Activated naive CD4-positive, alpha-beta T cell treated with anti-CD3 and anti-CD28 coated beads, Interleukin-2, amount 10 ng/mL, durations not matched to agents 7 days and 5 days (primary cell): ENCODE data around the gene XPO6.

ENCODE experiments used
- CTCF ChIA-PET: fragments of 350-600 bp; sonication (Branson Sonifier 250); formaldehyde crosslinking; loops from one replicate; lab custom pipeline; 2021; ENCODE audit warnings: antibody characterized with exemption; lab: Charles Lee
- DNase-seq: peaks from one replicate; pipeline ENCODE4 v3.0.0-alpha.2; 2020
- H3K27ac Mint-ChIP-seq: one replicate; pipeline ENCODE4 v1.8.0; 2021; ENCODE audit warnings: mild to moderate bottlenecking, moderate library complexity, mixed read lengths
- H3K27me3 Mint-ChIP-seq: one replicate; pipeline ENCODE4 v1.8.0; 2021; ENCODE audit warnings: mild to moderate bottlenecking, mixed read lengths
- H3K36me3 Mint-ChIP-seq: one replicate; pipeline ENCODE4 v1.8.0; 2021; ENCODE audit warnings: mixed read lengths
- H3K4me1 Mint-ChIP-seq: one replicate; pipeline ENCODE4 v1.8.0; 2021; ENCODE audit warnings: mixed read lengths
- H3K4me3 Mint-ChIP-seq: one replicate; pipeline ENCODE4 v1.8.0; 2021; ENCODE audit warnings: mild to moderate bottlenecking, moderate library complexity, mixed read lengths
- H3K9me3 Mint-ChIP-seq: one replicate; pipeline ENCODE4 v1.8.0; 2021; ENCODE audit warnings: mixed read lengths

XPO6 gene

GRCh38 chr16:28106467-28107215, 105.1 kb downstream of the XPO6 start:
- Mint-ChIP-seq H3K27me3 (no peaks in the 10 kb centered on the region), H3K36me3 (peaks cover 75% of the 10 kb centered on the region), H3K27ac (no peak overlapping the region), H3K4me3 (no peak overlapping the region), H3K9me3 (no peaks in the 10 kb centered on the region), H3K4me1 (peaks cover 3% of the 10 kb centered on the region)
- DNase-seq: no peak
- CTCF ChIA-PET: interaction anchor here (1.0 to 1.5 kb wide), 2 partner anchors 16 to 108 kb away, joined by 3 read pairs; no protein-coding TSS in a partner anchor

GRCh38 chr16:28105954-28106353, 105.8 kb downstream of the XPO6 start:
- H3K36me3 Mint-ChIP-seq: peaks cover 74% of the 10 kb centered on the region
- CTCF ChIA-PET: interaction anchor here (1.5 kb wide), 1 partner anchor 109 kb away, joined by 3 read pairs; no protein-coding TSS in a partner anchor

GRCh38 chr16:28105297-28105696, 106.5 kb downstream of the XPO6 start:
- H3K27ac Mint-ChIP-seq: no peak overlapping the region
- DNase-seq: no peak
- H3K4me3 Mint-ChIP-seq: no peak overlapping the region
- CTCF ChIA-PET: no interaction called here
- no peaks in the 10 kb centered on the region for H3K9me3 Mint-ChIP-seq
- H3K27me3 Mint-ChIP-seq: no peaks in the 10 kb centered on the region
- H3K4me1 Mint-ChIP-seq: peaks cover under 1% of the 10 kb centered on the region
- peaks cover 74% of the 10 kb centered on the region for H3K36me3 Mint-ChIP-seq

More at GRCh38 chr16:28105954-28106353, 105.8 kb downstream of the XPO6 start:
- H3K4me1 Mint-ChIP-seq: peaks cover 3% of the 10 kb centered on the region
- H3K27ac Mint-ChIP-seq: no peak overlapping the region
- DNase-seq: no peak
- no peaks in the 10 kb centered on the region for H3K9me3 Mint-ChIP-seq
- H3K27me3 Mint-ChIP-seq: no peaks in the 10 kb centered on the region
- no peak overlapping the region for H3K4me3 Mint-ChIP-seq

DNA sequence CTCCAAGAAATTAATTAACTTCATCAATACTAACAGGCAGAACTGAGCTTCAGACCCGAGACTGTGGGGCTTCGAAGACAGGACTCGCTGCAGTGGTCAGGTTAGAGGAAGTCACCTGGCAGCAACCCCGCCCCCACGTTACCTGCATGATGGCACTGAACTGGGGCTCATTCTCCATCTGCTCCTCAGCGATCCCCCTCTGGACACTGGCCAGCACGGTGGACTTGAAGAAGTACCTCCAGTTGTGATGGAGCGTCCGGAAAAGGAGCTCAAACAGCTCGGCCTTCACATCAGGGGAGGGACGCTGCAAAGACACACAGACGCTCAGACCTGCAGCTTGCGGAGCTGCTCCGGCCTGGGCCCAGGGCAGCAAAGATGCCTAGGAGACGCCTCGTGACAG, 107.4 kb downstream of the XPO6 start:
- no peak overlapping the region for H3K4me3 Mint-ChIP-seq
- H3K36me3 Mint-ChIP-seq: peaks cover 76% of the 10 kb centered on the region
- no peak for DNase-seq
- H3K9me3 Mint-ChIP-seq: no peaks in the 10 kb centered on the region
- CTCF ChIA-PET: interaction anchor here (1.1 kb wide), 1 partner anchor 8 kb away, joined by 3 read pairs; no protein-coding TSS in a partner anchor
- no peaks in the 10 kb centered on the region for H3K4me1 Mint-ChIP-seq
- no peak overlapping the region for H3K27ac Mint-ChIP-seq
- H3K27me3 Mint-ChIP-seq: no peaks in the 10 kb centered on the region

GRCh38 chr16:28103516-28104170, 108.1 kb downstream of the XPO6 start:
- no peaks in the 10 kb centered on the region for H3K9me3 Mint-ChIP-seq
- H3K36me3 Mint-ChIP-seq: peaks cover 79% of the 10 kb centered on the region
- H3K4me1 Mint-ChIP-seq: no peaks in the 10 kb centered on the region
- no peaks in the 10 kb centered on the region for H3K27me3 Mint-ChIP-seq
- no peak overlapping the region for H3K27ac Mint-ChIP-seq
- CTCF ChIA-PET: interaction anchor here (1.1 kb wide), 1 partner anchor 9 kb away, joined by 3 read pairs; no protein-coding TSS in a partner anchor
- DNase-seq: no peak
- H3K4me3 Mint-ChIP-seq: no peak overlapping the region

DNA sequence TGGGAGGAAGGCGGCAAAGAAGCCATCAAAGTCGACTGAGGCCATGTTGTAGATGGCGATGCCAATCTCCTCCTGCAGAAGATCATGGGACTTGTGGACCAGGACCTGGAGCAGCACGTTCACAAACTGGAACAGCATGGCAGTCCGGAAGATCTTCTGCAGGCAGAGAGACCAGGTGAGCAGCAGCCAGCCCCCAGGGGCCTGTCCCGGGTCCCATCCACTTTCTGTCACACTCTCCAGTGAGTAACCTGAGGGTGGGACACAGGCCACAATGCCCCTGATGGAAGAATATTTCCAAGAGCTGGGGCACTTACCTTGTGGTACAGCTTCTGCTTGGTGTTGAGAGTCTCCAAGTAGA, 110.3 kb downstream of the XPO6 start:
- Mint-ChIP-seq H3K27ac (no peak overlapping the region), H3K4me3 (no peak overlapping the region), H3K4me1 (no peaks in the 10 kb centered on the region), H3K9me3 (no peaks in the 10 kb centered on the region), H3K27me3 (no peaks in the 10 kb centered on the region), H3K36me3 (peaks cover 80% of the 10 kb centered on the region)
- no peak for DNase-seq
- CTCF ChIA-PET: no interaction called here

DNA sequence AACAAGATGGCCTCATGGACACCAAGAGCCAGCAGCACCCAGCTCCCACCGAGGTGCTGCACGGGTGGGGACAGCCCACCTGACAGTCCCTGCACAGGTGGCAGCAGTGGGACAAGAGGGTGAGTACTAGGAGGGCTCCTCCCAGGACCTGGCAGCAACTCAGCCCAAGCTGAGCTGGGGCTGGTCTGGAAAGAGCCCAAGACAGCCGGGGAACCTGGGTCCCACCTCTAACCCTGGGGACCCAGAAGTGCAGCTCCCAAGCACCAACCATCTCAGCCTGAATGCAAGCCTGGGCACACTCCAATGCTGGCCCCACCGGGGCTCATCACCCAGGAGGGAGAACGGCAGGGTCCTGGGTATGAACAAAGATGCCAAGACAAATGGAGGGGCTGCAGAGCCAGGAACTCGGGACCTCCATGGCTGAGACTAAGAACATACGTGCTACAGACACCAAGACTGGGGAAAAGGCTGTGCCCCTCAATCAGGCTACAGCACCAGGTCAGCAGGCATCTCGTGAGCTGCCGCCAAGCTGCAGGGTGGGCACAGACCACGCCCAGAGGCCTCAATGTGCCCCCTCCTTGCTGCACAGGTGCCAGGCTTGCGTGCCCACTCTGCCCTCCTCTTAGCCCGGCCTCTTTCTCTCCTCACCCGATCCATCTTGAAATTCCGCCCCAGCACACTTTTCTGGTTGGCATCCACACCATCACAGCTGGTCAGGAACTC, 110.8 kb downstream of the XPO6 start:
- no peak for DNase-seq
- no peak overlapping the region for H3K27ac Mint-ChIP-seq
- H3K4me1 Mint-ChIP-seq: no peaks in the 10 kb centered on the region
- H3K27me3 Mint-ChIP-seq: no peaks in the 10 kb centered on the region
- peaks cover 78% of the 10 kb centered on the region for H3K36me3 Mint-ChIP-seq
- H3K9me3 Mint-ChIP-seq: no peaks in the 10 kb centered on the region
- no peak overlapping the region for H3K4me3 Mint-ChIP-seq
- CTCF ChIA-PET: no interaction called here

DNA sequence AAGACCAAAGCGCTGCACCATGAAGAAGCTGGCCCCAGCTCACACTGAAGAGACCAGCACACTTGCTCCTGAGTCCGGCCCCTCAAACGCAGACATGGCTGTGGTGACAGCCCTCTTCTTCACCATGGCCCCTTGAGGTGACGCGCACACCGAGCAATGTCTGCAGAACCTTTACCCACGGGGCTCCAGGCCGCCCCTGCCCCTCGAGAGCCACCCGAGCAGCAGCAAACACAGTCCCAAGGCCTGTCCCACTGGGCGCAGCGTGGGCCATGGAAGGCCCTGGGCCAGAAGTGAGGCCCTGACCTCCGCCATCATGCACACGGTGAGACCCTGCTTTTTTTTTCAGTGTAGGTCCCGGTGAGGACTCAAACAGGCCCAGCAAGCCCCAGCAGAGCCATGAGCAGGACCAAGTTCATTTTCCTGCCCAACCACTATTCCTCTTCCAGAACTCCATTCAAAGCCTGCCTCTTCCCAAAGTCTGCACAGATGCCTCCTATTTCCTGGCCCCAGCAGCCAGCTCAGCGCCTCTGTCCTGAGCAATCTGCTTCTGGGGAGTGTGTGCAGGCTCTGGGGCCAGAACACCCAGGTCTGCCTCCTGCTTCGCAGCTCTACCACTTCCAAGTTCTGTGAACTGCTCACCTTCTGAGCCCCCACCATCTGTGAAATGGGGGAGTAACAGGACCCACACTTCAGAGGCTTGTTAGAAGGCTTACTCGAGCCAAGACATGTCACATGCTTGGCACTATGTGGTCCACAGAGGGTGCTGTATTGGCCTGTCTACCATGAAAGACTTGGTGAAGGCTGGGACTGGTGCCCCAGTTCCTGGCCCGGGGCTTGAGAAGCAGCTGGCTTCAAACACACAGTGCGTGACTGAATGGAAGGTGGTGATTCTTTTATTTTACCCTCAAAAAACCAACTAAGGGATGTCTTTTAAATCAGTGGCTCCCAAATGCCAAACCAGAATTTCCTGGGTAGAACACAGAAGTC, 112.5 kb downstream of the XPO6 start:
- H3K4me1 Mint-ChIP-seq: no peaks in the 10 kb centered on the region
- no peak overlapping the region for H3K27ac Mint-ChIP-seq
- no peak for DNase-seq
- no peaks in the 10 kb centered on the region for H3K9me3 Mint-ChIP-seq
- CTCF ChIA-PET: no interaction called here
- H3K4me3 Mint-ChIP-seq: no peak overlapping the region
- H3K27me3 Mint-ChIP-seq: no peaks in the 10 kb centered on the region
- H3K36me3 Mint-ChIP-seq: peaks cover 61% of the 10 kb centered on the region

DNA sequence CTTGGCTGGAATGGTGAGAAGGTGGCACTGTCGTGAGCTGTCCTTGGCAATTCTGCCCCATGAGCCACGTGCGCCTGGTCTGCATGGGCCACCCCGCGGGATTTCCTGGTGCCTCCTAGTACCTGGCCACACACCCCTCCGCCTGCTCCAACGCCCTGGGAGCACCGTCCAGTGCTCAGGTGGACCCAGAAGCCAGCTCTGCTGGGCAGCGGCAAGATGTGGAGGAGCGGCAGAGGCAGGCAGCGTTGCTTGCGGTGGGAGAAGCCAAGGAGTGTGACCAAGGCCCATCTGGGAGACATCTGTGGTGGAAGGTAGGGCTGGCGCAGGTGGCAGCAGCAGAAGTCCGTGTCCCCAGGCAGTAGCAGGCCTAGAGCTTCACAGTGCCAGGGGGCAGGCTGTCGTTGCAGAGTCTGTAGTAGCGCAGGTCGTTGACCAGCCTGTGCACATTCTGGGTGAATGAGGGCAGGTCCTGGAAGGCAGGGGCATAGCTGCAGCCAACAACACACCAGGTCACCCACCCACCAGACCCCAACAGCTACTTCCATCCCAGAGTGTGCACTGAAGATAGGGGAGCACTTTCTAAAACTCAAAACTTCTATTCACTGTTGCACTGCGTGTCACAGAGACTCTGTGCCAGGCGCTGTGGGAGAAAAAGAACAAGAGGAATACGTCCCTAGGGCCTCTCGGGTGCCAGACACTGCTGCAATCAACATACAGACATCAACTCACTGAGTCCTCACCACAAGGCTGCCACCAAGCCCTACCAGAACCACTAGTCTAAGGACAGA, 113.4 kb downstream of the XPO6 start:
- Mint-ChIP-seq H3K4me1 (no peaks in the 10 kb centered on the region), H3K27me3 (no peaks in the 10 kb centered on the region), H3K36me3 (peaks cover 52% of the 10 kb centered on the region), H3K9me3 (no peaks in the 10 kb centered on the region), H3K27ac (no peak overlapping the region), H3K4me3 (no peak overlapping the region)
- CTCF ChIA-PET: interaction anchor here (1.3 kb wide), 1 partner anchor 120 kb away, joined by 3 read pairs; no protein-coding TSS in a partner anchor
- no peak for DNase-seq

- DNase-seq: no peak
- H3K27me3 Mint-ChIP-seq: no peaks in the 10 kb centered on the region
- no peaks in the 10 kb centered on the region for H3K9me3 Mint-ChIP-seq
- no peak overlapping the region for H3K4me3 Mint-ChIP-seq
- H3K27ac Mint-ChIP-seq: no peak overlapping the region
- CTCF ChIA-PET: interaction anchor here (1.3 kb wide), 1 partner anchor 121 kb away, joined by 3 read pairs; no protein-coding TSS in a partner anchor
- H3K4me1 Mint-ChIP-seq: no peaks in the 10 kb centered on the region
- peaks cover 47% of the 10 kb centered on the region for H3K36me3 Mint-ChIP-seq
These were observed 114.5 kb downstream of the XPO6 start for GRCh38 chr16:28096983-28097899.

GRCh38 chr16:28093385-28093725, 118.4 kb downstream of the XPO6 start:
- Mint-ChIP-seq H3K4me1 (no peaks in the 10 kb centered on the region), H3K27me3 (no peaks in the 10 kb centered on the region), H3K36me3 (peaks cover 17% of the 10 kb centered on the region), H3K9me3 (no peaks in the 10 kb centered on the region), H3K27ac (peak overlapping the region; percentile 72), H3K4me3 (no peak overlapping the region)
- CTCF ChIA-PET: no interaction called here
- DNase-seq: no peak

- Mint-ChIP-seq H3K27ac (peak overlapping the region; percentile 72), H3K4me1 (no peaks in the 10 kb centered on the region), H3K4me3 (no peak overlapping the region), H3K9me3 (no peaks in the 10 kb centered on the region), H3K36me3 (peaks cover 13% of the 10 kb centered on the region), H3K27me3 (no peaks in the 10 kb centered on the region)
- no peak for DNase-seq
- CTCF ChIA-PET: interaction anchor here (0.9 to 1.7 kb wide), 2 partner anchors 121 to 125 kb away, joined by 4 to 6 read pairs; no protein-coding TSS in a partner anchor
These were observed 118.9 kb downstream of the XPO6 start for GRCh38 chr16:28092721-28093384.
